Activated T-cell treated with anti-CD3 and anti-CD28 coated beads, Interleukin-2, amount 50 U/mL, for 72 hours (primary cell): Measurements from ENCODE around the gene DYNC1H1. TPM values are rescaled to one million over a fixed set of nuclear protein-coding genes. Genes with fewer than 3 reads are reported as not detected.
A peak's percentile ranks its signal among the peaks of the same experiment; 100 is the strongest.

Experiments
- ATAC-seq, 2 donors: fragments of 150-1000 bp; cut with Tn5 transposase; replicated peaks in 1 of 2; 2 replicates each; pipeline ENCODE4 v1.10.0; 2021; ENCODE audit warnings: moderate library complexity in 2 of 2, mild to moderate bottlenecking in 1 of 2
- DNase-seq, 2 donors: peaks; one replicate each; pipeline ENCODE4 v3.0.0; 2021 to 2022; ENCODE audit warnings: mixed read lengths in 1 of 2
- H3K27ac Mint-ChIP-seq: one replicate; pipeline ENCODE4 v1.8.0; 2022; ENCODE audit warnings: mild to moderate bottlenecking, moderate library complexity, mixed read lengths
- H3K27me3 Mint-ChIP-seq: one replicate; pipeline ENCODE4 v1.8.0; 2022; ENCODE audit warnings: low read depth, mixed read lengths
- H3K36me3 Mint-ChIP-seq, 2 donors: one replicate each; pipeline ENCODE4 v1.8.0; 2022; ENCODE audit warnings: mixed read lengths in 2 of 2, mild to moderate bottlenecking in 1 of 2; ENCODE audit not compliant: insufficient read depth in 2 of 2
- H3K4me1 Mint-ChIP-seq: one replicate; pipeline ENCODE4 v1.8.0; 2022; ENCODE audit warnings: low read depth, mixed read lengths
- H3K4me3 Mint-ChIP-seq, 2 donors: one replicate each; pipeline ENCODE4 v1.8.0; 2022; ENCODE audit warnings: mild to moderate bottlenecking in 2 of 2, mixed read lengths in 2 of 2, moderate library complexity in 2 of 2
- H3K9me3 Mint-ChIP-seq, 2 donors: one replicate each; pipeline ENCODE4 v1.8.0; 2022; ENCODE audit warnings: mixed read lengths in 2 of 2
- total RNA-seq, 2 donors: library from RNA; stranded (reverse); gene quantifications; one replicate each; pipeline ENCODE4 v1.2.3, GENCODE V29; 2022

The DYNC1H1 gene
- total RNA-seq, 2 donors from 2014 or later, result 300 to 335 TPM

DNA sequence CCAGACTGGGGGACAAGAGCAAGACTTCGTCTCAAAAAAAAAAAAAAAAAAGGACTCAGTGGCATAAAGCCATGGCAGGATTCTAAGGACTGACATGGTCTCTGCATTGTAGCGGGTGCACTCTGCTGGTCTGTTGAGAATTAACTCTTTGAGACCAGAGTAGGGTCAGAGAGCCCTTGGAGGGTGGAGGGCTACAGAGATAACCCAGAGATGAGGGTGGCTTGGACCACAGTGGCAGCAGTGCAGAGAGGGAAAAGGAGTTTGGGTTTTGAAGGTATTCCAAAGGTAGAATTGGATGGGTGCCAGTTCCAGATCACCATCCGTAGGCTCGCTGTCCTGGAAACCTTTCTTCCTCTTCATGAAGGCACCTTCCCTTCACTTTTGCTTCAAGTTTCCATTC, 14.3 kb upstream of the DYNC1H1 start:
- peaks cover 33% of the 10 kb centered on the region for H3K4me1 Mint-ChIP-seq
- H3K4me3 Mint-ChIP-seq, result peak overlapping the region in 1 of 2 donors; percentile 98
- DNase-seq (no peak), ATAC-seq (no peak)
- no peaks in the 10 kb centered on the region for H3K9me3 Mint-ChIP-seq
- H3K27ac Mint-ChIP-seq, result no peak overlapping the region
- H3K27me3 Mint-ChIP-seq, result peaks cover 18% of the 10 kb centered on the region
- peaks cover 0 to 4% of the 10 kb centered on the region in 2 donors for H3K36me3 Mint-ChIP-seq

DNA sequence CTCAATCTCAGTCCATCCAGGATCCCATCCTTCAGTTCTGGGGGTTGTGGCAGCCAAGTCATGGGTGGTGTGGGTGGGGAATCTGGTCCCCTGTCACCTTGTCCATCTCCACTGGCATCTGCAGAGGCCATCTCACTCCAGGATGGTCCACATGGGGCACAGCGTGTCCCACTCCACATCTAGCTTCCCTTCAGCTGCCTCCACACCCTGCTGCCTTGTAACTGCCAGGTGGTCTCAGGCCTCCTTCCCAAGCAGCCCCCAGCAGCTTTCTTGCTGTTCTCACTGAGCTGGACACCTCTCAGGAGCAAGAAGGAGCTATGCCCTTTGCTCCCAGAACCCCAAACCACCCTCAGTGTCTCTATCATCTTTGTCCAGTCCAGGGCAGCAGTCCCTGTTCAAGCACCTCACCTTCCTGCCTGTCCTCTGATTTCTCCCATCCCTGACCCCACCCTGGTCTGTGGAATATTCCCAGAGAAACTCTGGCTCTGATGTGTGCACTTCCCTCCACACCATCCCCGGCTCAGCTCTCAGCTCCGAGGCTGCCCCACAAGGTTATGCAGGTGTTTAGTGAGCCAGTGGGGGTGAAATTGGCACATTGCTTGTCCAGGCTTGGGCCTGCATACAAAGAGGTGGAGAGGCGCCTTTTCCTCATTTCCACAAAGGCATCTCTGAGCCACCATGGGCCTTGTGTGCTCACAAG, 13.7 kb upstream of the DYNC1H1 start:
- ATAC-seq (no peak), DNase-seq (no peak)
- H3K4me1 Mint-ChIP-seq, result peaks cover 33% of the 10 kb centered on the region
- H3K27ac Mint-ChIP-seq, result no peak overlapping the region
- peaks cover 0 to 4% of the 10 kb centered on the region in 2 donors for H3K36me3 Mint-ChIP-seq
- H3K9me3 Mint-ChIP-seq, result no peaks in the 10 kb centered on the region
- peaks cover 12% of the 10 kb centered on the region for H3K27me3 Mint-ChIP-seq
- H3K4me3 Mint-ChIP-seq, result no peak overlapping the region

DNA sequence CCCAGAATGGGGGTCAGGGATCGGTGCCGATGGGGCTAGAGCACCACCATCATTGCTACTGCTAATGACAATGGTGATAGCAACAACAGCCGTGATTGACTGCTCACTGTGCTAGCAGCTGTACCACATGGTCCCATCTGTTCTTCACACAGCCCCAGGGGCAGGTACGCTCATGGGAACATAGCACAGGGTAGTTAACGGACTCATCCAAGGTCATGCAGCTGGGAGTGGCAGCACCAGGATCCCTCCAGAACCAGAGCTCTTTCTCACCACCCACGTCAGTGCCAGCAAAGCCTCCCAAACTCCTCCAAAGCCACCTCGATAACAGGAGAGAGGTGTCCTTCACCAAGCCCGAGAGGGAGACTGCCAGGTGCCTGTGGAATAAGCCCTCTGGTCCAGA, 11.2 kb upstream of the DYNC1H1 start:
- Mint-ChIP-seq H3K4me3 (no peak overlapping the region), H3K27ac (no peak overlapping the region), H3K4me1 (peaks cover 20% of the 10 kb centered on the region), H3K36me3 (peaks cover 0 to 2% of the 10 kb centered on the region in 2 donors), H3K9me3 (no peaks in the 10 kb centered on the region), H3K27me3 (no peaks in the 10 kb centered on the region)
- no peak for DNase-seq
- ATAC-seq, result no peak

DNA sequence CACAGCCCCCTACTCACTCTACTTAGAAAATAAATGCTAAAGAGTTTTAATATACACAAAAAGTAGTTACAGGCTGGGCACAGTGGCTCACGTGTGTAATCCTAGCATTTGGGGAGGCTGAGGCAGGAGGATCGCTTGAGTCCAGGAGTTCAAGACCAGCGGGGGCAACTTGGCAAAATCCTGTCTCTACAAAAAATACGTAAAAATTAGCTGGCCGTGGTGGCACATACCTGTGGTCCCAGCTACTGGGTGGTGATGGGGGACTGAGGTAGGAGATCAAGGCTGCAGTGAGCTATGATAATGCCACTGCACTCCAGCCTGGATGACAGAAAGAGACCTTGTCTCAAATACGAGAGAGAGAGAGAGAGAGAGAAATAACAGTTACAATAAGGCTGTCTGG, 9.9 kb upstream of the DYNC1H1 start:
- Mint-ChIP-seq H3K9me3 (no peaks in the 10 kb centered on the region), H3K36me3 (no peaks in the 10 kb centered on the region), H3K27ac (no peak overlapping the region), H3K27me3 (no peaks in the 10 kb centered on the region), H3K4me1 (peaks cover 7% of the 10 kb centered on the region), H3K4me3 (no peak overlapping the region)
- DNase-seq, result no peak
- no peak for ATAC-seq

DNA sequence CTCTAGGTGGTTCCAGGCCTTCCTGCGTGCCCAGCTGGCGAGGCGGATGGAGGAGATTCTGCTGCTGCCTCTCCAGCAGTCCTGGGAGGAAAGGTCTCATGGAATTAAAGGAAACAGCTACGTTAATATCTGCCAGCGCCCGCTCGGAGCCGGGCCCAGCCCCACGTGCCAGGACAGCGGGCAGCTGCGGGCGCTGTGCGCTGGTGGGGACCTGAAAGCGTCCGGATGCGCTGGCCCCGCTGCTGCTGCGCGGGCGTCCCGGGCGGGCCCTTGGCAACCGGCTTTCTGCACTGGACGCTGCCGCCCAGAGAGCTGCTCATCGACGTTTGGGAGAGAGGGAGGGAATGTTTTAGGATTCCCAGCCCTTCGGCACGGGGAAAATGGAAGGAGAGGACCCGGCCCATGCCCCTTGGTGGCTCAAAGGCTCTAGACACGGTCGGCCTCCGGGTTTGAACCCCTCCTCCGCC, 8.6 kb upstream of the DYNC1H1 start:
- DNase-seq (no peak), ATAC-seq (no peak)
- Mint-ChIP-seq H3K4me1 (peaks cover 8% of the 10 kb centered on the region), H3K9me3 (no peaks in the 10 kb centered on the region), H3K4me3 (no peak overlapping the region), H3K27ac (no peak overlapping the region), H3K27me3 (no peaks in the 10 kb centered on the region), H3K36me3 (no peaks in the 10 kb centered on the region)

DNA sequence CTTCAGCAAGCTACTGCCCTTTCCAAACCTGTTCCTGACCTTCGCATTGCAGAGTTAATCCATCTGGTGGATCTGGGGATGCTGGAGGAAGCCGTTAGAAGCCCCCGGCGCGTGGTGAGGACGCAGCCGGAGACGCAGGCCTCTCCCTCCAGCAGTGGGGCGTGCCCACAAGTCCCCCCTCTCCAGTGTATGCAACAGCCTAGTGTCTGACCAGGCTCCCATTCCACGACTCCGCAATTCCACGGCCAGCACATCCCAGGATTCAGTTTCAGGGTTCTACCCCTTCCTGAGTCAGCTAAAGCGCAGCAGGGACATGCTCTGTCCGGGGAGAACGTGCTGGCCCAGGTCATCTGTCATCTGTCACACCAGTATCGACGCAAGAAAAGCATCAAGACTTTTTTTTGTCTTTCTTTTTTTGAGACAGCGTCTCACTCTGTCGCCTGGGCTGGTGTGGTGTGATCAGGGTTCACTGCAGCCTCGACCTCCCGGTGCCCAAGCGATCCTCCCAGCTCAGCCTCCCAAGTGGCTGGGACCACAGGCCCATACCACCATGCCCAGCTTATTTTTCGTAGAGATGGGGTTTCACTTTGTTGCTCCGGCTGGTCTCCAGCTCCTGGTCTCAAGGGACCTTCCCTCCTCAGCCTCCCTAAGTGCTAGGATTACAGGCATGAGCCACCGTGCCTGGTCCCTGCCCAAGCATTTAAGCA, 8.0 kb upstream of the DYNC1H1 start:
- H3K4me1 Mint-ChIP-seq, result peaks cover 14% of the 10 kb centered on the region
- ATAC-seq (no peak), DNase-seq (no peak)
- H3K9me3 Mint-ChIP-seq, result no peaks in the 10 kb centered on the region
- no peak overlapping the region for H3K27ac Mint-ChIP-seq
- no peaks in the 10 kb centered on the region for H3K36me3 Mint-ChIP-seq
- no peaks in the 10 kb centered on the region for H3K27me3 Mint-ChIP-seq
- no peak overlapping the region for H3K4me3 Mint-ChIP-seq

DNA sequence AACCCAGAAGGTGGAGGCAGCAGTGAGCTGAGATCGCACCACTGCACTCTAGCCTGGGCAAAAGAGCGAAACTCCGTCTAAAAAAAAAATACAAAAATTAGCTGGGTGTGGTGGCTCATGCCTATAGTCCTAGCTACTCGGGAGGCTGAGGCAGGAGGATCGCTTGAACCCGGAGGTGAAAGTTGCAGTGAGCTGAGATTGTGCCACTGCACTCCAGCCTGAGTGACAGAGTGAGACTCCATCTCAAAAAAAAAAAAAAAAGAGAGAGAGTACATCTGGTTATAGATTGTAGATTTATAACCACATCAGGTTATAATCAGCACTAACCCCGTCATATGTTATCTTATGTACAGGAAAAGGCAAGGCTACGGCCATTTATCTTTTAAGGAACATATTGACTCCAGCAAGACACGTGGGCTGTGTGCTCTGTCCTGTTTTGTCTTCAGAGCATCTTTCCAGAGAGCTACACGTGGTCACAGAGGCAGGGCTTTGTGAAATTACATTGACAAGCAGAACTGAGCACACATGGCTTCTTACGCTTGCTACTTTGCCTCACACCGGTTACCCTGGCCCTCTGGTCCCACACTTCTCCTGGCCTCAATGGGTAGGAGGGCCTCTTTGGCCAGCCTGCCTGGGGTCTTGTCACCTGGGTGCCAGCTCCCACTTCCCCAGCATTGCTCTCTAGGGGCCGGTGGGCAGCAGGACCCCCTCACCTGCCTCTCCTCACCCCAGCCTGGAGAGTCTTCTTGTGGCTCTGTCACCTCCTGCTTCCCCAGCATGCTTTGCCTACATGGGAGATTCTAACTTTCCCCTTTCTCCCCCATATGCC, 6.8 kb upstream of the DYNC1H1 start:
- H3K36me3 Mint-ChIP-seq, result no peaks in the 10 kb centered on the region
- no peak for ATAC-seq
- H3K9me3 Mint-ChIP-seq, result no peaks in the 10 kb centered on the region
- no peak overlapping the region for H3K27ac Mint-ChIP-seq
- no peak overlapping the region for H3K4me3 Mint-ChIP-seq
- peaks cover 16% of the 10 kb centered on the region for H3K4me1 Mint-ChIP-seq
- no peaks in the 10 kb centered on the region for H3K27me3 Mint-ChIP-seq
- DNase-seq, result no peak

DNA sequence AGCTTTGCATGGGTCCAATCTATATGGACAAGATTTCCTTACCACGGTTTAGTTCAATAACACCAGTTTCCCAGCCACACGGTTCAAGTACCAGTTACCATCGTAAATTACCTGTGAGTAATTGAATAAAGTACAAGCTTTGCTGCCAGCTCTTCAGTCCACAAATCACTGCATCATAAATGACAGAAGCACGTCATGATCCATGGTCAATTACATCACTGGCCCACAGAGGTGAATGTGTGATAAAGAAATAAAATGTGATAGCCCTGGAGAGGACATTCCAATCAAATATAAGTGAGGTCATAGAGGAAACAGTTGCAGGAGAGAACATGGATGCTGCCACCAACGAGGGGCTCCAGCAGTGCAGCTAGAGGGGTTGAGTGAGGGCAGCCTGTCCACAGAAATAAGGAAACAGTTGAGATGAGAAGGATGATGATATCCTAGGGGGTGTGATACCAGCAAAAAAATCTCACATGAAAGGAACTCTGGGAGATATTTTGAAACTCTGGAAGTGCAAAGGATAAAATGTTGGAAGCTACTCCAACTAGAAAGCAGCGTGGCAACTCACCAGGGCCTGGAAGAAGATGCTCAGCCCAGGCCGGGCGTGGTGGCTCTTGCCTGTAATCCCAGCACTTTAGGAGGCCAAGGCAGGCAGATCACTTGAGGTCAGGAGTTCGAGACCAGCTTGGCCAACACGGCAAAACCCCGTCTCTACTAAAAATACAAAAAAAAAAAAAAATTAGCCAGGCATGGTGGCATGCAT, 5.8 kb upstream of the DYNC1H1 start:
- H3K27me3 Mint-ChIP-seq, result no peaks in the 10 kb centered on the region
- no peak for ATAC-seq
- no peaks in the 10 kb centered on the region for H3K36me3 Mint-ChIP-seq
- H3K9me3 Mint-ChIP-seq, result no peaks in the 10 kb centered on the region
- H3K4me3 Mint-ChIP-seq, result no peak overlapping the region
- H3K27ac Mint-ChIP-seq, result no peak overlapping the region
- DNase-seq, result no peak
- H3K4me1 Mint-ChIP-seq, result peaks cover 16% of the 10 kb centered on the region

DNA sequence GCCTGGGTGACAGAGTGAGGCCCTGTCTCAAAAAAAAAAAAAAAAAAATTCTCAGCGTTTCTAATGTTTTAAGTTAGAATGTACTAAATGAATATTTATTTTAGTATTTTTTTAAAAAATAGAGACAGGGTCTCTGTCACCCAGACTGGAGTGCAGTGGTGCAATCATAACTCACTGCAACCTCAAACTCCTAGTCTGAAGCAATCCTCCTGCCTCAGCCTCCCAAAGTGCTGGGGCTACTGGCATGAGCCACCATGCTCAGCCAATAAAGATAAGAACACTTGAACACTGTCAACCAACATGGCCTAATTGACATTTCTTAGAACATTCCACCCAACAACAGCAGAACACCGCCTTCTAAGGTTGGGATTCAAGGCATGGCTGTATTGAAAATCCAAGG, 5.1 kb upstream of the DYNC1H1 start:
- no peaks in the 10 kb centered on the region for H3K27me3 Mint-ChIP-seq
- no peaks in the 10 kb centered on the region for H3K36me3 Mint-ChIP-seq
- ATAC-seq (no peak), DNase-seq (no peak)
- peak overlapping the region in 1 of 2 donors; percentile 31 for H3K4me3 Mint-ChIP-seq
- no peak overlapping the region for H3K27ac Mint-ChIP-seq
- H3K4me1 Mint-ChIP-seq, result peaks cover 22% of the 10 kb centered on the region
- no peaks in the 10 kb centered on the region for H3K9me3 Mint-ChIP-seq

DNA sequence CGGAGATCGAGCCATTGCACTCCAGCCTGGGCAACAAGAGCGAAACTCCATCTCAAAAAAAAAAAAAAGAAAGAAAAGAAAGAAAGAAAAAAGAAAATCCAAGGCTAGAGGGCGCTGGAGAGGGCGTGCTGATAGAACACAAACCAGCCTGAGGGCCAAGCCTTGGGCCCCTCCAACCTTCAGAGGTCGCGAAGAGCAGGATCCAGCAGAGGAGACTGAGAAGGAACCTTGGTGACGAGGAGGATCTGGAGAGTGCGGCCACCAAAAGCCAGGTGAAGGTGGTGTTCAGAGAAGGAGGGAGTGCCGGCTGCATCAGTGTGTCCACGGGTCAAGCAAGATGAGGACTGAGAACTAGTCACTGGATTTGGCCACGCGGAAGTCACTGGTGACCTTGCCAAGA, 4.1 kb upstream of the DYNC1H1 start:
- ATAC-seq, result no peak
- H3K27ac Mint-ChIP-seq, result no peak overlapping the region
- no peaks in the 10 kb centered on the region for H3K9me3 Mint-ChIP-seq
- H3K36me3 Mint-ChIP-seq, result peaks cover 1 to 2% of the 10 kb centered on the region in 2 donors
- no peak overlapping the region for H3K4me3 Mint-ChIP-seq
- DNase-seq, result peak; percentile 47 to 62
- peaks cover 23% of the 10 kb centered on the region for H3K4me1 Mint-ChIP-seq
- H3K27me3 Mint-ChIP-seq, result no peaks in the 10 kb centered on the region

DNA sequence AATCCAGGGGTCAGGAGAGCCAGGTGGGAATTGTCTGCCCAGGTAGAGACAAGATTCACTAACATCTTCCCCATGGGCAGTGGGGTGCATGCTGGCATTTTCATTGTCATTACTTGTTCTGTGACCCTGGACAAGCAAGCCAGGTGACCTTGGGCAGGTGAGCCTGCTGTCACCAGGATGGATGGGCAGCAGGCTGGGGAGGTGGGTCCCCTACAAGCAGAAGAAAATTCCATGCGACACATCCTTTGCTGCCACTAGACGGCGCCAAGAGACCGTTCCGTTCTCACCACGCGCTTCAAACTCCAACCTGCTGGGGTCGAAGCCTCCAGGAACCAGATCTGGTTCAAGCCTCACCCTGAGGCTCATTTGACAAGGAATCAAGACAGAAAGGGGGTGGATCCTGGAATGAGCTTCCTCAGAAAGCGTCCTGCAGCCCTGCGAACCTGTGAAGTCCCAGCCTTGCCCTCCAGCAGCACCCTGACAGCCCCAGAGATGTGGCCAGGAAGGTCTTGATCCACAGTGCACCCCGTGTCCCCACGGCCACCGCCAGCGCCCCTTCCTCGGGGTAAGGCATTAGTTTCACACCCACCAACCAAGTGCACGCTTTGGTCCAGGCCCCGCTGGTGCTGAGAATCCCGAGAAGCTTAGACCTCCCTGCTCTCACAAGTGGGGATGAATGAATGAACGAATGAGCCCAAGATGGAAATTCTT, 3.2 kb upstream of the DYNC1H1 start:
- DNase-seq (peak; percentile 77 to 80), ATAC-seq (peak; percentile 12 to 26)
- no peaks in the 10 kb centered on the region for H3K9me3 Mint-ChIP-seq
- H3K27ac Mint-ChIP-seq, result no peak overlapping the region
- H3K27me3 Mint-ChIP-seq, result no peaks in the 10 kb centered on the region
- H3K36me3 Mint-ChIP-seq, result peaks cover 1 to 2% of the 10 kb centered on the region in 2 donors
- peaks cover 30% of the 10 kb centered on the region for H3K4me1 Mint-ChIP-seq
- no peak overlapping the region for H3K4me3 Mint-ChIP-seq

DNA sequence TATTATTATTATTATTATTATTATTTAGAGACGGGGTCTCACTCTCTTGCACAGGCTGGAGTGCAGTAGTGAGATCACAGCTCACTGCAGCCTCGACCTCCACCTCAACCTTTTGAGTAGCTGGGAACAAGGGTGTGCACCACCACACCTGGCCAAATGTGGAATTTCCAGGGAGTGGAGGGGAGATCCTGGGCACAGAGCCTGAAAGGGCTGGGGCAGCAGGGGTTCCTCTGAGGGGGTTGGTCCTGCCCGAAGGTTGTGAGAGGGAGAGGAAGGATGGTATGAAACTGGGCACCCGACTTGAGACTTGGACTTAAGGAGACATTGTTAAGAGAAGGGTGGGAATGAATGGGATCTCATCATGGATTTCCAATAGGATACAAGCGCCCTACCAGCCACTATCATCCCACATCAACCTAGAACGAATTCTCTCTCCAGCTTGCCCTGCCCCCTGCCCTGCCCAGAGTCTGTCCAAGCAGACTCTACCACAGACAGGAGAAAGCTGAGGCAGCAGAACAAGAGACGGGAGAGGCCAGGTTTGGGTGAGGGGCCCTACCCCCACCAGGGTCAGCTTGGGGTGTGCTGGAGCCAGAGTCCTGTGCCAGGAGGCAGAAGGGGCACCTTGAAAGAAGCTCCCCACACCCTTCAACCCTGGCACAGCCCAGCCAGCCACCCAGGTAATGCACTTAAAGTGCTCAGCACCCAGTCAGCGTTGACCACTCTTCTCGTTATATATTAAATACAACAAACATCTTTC, 2.4 kb upstream of the DYNC1H1 start:
- H3K4me3 Mint-ChIP-seq, result no peak overlapping the region
- H3K27me3 Mint-ChIP-seq, result no peaks in the 10 kb centered on the region
- H3K27ac Mint-ChIP-seq, result no peak overlapping the region
- ATAC-seq (no peak), DNase-seq (no peak)
- H3K36me3 Mint-ChIP-seq, result peaks cover 1 to 2% of the 10 kb centered on the region in 2 donors
- H3K4me1 Mint-ChIP-seq, result peaks cover 38% of the 10 kb centered on the region
- H3K9me3 Mint-ChIP-seq, result no peaks in the 10 kb centered on the region
